G401.6 (cell line): ENCODE results near the gene TTC23L.
"Not testable (repeated sequence)": the region's sequence is repeated elsewhere in the genome, so short reads cannot be mapped to it uniquely, and the experiment has no call there.

ENCODE experiments used
- FAIRE-seq: peaks from 2 replicates; lab custom pipeline; 2012; peaks lifted over from hg19 to GRCh38; lab: Jason Lieb, UNC

TTC23L gene, protein sequence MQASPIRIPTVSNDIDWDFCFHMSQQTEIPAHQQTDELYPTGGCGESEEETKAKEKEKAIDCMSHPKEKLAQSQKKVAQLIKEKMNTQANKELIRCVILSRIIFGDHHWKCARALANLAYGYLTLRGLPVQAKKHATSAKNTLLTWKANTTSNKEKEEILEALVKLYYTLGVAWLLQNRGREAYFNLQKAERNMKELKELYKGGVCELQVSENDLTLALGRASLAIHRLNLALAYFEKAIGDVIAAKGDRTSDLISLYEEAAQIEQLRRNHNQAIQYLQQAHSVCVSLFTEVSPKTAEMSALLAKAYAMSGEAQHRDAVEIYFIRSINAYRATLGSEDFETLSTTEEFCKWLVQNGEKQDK

GRCh38 chr5:34838785-34839714, at the start of gene TTC23L:
TSS of gene TTC23L (plus strand) at chr5:34839164. CDS start at chr5:34840672, 1,508 bp downstream.
- no peak for FAIRE-seq

DNA sequence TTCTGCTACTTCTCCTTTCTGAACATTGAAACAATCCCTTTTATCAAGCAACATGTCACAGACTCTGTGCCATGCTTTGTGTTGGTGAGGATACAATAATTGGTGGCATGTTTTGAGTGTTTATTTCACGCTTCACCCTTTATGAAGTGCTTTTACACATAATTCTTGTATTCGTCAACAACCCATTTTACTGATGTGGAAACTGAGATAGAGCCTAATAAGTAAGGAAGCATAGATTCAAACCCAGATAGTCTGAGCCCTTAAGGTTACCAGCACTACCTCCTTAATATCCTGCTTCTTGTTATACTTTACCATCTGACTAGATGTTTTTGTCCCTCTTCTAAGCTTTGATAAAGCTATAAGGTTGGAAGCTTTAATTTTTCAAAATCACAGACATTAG, 49.3 kb upstream of the TTC23L start:
- no peak for FAIRE-seq

DNA sequence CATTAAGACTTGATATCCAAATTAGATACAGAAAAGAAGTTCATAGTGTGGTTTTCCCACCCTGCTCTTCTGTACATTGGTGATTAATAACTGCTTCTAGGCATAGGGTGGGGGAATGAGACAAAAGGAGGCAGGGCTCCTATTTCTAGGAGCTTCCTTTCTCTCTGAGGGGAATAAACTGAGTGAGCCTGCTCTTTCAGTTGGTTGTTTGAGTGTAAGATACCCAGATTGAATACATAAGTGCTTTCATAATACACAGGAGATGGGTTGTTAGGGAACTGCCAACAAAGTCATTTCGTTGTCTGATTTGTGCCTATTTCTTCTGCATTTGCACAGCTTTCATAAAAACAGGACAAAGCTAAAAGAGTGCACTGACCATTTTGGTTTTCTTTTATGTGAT, 48.9 kb upstream of the TTC23L start:
- FAIRE-seq, result no peak

GRCh38 chr5:34791761-34792244, 47.2 kb upstream of the TTC23L start:
- no peak for FAIRE-seq

DNA sequence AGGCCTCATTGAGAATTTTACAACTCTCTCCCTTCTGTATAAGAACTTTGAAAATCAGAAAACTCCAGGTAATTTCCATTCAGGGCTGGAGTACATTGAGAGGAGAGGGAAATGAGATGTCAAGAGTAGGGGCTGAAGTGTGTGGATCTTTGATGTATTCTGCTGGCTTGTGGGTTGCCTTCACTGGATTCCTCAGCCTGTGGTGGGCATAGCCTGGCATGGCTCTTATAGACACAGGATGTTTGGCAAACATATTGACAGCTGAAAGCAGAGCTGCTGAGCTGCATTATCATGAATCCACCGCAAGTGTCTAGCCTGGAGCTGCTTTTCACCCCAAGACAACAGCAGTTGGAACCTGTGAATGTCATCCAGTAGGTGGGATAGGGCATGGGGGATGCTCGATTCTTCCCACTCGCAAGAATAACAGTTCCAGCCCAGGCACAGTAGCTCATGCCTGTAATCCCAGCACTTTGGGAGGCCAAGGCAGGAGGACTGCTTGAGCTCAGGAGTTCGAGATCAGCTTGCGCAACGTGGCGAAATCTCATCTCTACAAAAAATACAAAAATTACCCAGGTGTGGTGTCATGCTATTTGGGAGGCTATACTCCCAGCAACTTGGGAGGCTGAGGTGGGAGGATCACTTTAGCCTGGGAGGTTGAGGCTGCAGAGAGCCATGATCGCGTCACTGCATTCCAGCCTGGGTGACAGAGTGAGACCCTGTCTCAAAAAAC, 36.0 kb upstream of the TTC23L start:
- no peak for FAIRE-seq

DNA sequence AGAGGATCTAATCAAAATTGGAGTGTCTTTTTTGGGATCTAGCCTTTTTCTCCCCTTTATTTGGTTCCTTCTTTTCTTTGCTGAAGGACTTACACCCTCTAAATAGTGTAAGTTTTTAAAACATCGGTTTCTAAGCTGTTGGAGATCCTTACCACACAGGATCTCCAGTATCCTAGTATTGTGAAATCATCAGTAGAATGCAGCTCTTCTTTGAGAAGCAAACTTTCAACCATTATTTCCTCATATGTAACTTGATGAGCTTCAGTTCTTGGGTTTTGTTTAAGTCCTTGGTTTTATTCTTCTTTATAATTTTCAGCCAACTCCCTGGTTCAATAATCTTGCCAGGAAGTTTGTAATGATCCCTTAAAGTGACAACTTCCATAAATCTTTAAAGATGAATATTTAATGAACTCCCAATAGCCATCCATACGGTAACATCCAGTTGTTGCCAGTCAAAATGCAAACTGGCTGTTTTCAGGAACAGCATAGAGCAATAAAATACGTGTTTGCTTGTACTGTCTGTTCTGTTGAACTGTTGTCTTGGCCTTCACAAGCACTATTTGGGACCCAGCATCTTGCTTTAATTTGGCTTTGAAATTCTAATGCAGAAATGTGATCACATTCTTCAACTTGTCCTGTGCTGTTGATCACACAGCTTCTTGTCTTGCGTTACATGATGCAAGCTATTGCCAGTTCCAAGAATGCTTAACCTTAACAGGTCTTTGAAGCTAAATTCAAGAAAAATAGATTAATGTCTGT, 34.8 kb upstream of the TTC23L start:
- FAIRE-seq, result no peak

- no peak for FAIRE-seq
These were observed 34.1 kb upstream of the TTC23L start for GRCh38 chr5:34804913-34805312.

DNA sequence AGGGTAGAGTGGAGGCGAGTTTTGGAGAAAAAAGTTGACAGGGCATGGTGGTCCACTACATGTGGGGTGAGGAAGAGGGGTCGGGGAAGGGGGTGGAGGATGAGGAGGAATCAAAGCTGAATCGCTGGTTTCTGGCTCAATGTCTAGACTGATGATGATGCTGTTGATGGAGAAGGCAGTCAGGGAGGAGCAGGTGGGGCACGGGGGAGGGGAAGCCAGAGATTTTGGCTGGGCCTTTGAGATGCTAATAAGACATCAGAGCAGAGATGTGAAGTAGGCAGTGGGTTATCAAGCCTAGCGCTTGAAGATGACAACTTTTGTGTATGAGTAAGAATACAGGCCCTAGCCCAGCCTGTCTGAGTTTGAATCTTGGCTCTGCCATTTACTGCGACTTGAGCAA, 32.4 kb upstream of the TTC23L start:
- no peak for FAIRE-seq

DNA sequence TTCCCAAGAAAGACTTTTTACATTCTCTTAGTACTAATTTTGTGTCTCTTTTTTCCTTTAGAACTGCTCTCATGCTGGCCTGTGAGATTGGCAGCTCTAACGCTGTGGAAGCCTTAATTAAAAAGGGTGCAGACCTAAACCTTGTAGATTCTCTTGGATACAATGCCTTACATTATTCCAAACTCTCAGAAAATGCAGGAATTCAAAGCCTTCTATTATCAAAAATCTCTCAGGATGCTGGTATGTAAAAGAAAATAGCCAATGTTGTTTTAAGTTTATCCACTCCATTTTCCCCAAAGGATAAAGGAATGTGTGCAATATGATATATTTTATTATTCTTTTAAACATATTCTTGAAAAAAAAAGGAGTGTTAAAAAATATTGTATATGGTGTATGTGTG, 27.3 kb upstream of the TTC23L start:
- FAIRE-seq, result no peak

- no peak for FAIRE-seq
These were observed 25.5 kb upstream of the TTC23L start for GRCh38 chr5:34813509-34813908.

DNA sequence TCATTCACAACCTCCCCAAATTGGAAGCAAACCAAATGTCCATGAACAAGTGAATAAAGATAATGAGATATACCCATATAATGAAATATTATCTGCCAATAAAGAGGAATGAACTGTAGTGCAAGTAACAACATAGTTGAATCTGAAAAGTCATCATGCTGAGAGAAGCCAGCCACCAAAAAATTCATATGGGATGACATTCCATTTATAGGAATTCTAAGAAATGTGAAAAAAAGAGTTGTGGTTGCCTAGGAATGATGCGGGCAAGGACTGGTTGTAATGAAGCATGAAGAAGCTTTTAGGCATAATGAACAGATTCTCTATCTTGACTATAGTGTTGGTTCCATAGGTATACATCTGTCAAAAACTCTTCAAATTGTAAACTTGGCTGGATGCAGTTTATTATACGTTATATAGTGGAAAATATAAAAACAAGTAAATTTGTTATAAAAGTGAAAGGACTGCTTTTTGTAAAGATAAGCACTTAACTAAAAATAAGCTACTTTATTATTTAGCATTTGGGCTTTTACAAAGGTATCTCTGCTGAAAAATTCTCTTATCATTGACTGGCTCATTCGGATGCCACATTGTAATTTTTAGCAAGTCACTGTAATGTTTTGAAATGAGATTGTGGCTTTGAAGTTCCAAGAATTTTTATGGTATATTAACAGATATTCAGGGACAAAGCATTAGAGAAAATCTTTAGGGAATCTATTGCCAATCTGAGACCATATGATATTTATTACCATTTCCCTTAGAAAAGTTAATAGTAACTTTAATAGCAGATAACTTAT, 21.2 kb upstream of the TTC23L start:
- FAIRE-seq, result no peak

- FAIRE-seq, result no peak
These were observed 20.2 kb upstream of the TTC23L start for GRCh38 chr5:34818717-34819116.

GRCh38 chr5:34820593-34820992, 18.4 kb upstream of the TTC23L start:
- FAIRE-seq, result no peak

- no peak for FAIRE-seq
These were observed 15.8 kb upstream of the TTC23L start for GRCh38 chr5:34822956-34823715.

GRCh38 chr5:34826347-34826746, 12.6 kb upstream of the TTC23L start:
- FAIRE-seq, result no peak

DNA sequence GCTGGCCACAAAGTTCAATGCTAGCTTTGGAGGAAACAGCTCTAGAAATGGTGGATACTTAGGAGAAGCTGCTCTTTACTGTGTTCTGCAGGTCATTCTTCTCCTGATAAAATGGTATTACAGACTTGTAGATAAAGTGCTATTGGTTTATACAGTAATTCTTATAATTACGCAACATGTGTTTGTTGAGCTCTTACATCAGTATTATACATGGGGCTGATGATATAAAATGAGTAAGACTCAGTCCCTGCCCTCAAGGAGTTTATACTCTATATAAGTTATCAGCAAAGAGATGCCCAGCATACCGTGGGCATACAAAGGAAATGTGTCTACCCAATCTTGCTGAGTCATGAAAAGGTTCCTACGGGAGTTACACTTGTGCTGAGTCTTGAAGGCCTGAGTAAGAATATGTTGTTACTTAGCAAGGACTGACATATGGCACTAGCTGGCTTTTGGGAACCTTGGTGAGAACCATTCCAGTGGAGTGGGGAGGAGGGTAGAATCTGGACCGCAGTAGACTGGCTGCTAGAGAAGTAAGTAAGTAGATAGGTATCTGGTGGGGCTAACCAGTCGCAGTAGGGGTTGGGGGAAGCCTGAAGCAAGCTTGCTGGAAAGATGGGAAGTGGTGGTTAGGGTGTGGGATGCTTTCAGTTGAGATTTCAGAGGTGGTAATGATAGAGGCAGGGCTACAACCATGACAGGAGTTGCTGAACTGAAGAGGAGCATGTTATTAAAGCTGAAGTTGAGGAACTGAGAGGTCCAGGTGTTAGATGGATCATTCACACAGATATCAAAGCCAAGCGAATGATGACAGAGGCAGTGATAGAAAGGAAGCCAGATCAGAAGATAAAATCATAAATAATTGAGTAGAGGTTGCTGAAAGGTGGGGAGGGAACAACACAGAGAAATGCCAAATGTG, 11.1 kb upstream of the TTC23L start:
- no peak for FAIRE-seq

DNA sequence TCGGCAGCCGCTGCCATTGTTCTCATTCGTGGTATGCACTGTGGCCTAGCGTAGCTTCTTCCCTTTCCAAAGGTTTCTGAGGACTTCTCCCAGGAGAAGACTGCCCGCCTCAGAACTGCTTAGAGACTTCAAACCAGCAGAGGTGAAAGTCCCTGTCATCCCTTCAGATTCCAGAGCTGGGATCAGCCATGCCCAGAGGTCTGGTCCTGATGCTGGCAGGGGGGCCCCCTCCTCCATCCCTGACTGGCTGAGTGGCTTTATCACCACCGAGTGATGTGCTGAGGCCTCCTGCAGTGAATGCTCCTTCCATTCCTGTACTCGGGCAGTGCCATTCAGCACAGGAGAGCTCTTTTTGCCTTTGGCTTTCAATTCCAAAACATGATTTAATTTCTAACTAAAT, 8.1 kb upstream of the TTC23L start:
- FAIRE-seq, result not testable (repeated sequence)

DNA sequence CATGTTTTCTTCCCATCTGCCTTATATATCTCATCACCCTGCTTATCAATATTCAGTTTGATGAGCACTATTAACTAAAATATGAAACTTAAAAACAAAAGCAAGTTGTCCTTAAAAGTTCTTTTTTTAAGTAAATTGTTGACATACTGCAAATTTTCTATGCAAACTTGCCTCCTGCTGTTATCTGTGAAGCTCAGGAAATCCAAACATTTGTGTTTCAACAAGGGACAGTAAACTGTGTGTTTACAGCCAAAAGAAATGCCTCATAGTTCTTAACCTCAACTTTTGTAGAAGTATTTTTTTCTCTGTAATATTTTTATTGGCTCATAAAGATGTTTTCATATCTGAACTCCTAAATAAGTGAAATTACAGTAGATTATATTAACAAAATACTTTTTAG, 7.7 kb upstream of the TTC23L start:
- FAIRE-seq, result no peak

DNA sequence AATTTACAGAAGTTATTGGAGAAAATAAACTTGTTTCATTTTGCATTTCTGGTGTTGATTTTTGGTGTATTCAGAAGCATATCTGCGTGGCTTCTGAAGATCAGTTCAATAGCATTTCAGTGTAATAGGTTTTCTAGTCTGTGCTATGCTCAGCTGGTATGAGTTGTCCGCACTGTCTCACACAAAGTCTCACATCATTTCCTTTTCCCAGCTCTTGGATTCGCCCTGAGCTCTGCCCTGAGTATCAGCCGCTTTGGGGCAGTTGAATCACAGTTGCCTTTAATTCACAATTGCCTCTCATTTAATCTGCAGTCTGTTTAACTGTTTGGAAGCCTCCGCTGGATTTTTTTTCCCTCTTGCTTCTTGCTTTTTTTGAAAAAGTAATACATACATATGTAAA, 6.4 kb upstream of the TTC23L start:
- no peak for FAIRE-seq
